ENCODE data around the gene RAB18.

Gene RAB18

GRCh38 chr10:27474741-27475140 lies 29.4 kb upstream of the RAB18 start:
- no peaks in the 10 kb centered on the region for H3K36me3 ChIP-seq (ENCODE audit: insufficient read depth)
- H4K20me1 ChIP-seq (ENCODE audit: insufficient read depth): no peaks in the 10 kb centered on the region
- H3K79me2 ChIP-seq (ENCODE audit: insufficient read depth, low read depth): no peaks in the 10 kb centered on the region
- no peak overlapping the region for H3K4me3 ChIP-seq (IDR thresholded peaks at IDR 0.05; ENCODE audit: insufficient read depth, low read depth, low read length)
- no peaks in the 10 kb centered on the region for H3K27me3 ChIP-seq (ENCODE audit: insufficient read depth, low read depth)
- H3K4me1 ChIP-seq (ENCODE audit: low read depth, poor library complexity, severe bottlenecking): no peaks in the 10 kb centered on the region
- no peak overlapping the region for H3K9ac ChIP-seq
- H3K27ac ChIP-seq: no peak overlapping the region
- TF ChIP-seq CTCF (conservative IDR thresholded peaks at IDR 0.05; ENCODE audit: low read depth, low read length): no peak
- no peak overlapping the region for H3K4me2 ChIP-seq
- H2AFZ ChIP-seq (ENCODE audit: low read depth): no peak overlapping the region

- no peaks in the 10 kb centered on the region for H3K36me3 ChIP-seq (ENCODE audit: insufficient read depth)
- no peak overlapping the region for H2AFZ ChIP-seq (ENCODE audit: low read depth)
- H4K20me1 ChIP-seq (ENCODE audit: insufficient read depth): no peaks in the 10 kb centered on the region
- H3K4me3 ChIP-seq (IDR thresholded peaks at IDR 0.05; ENCODE audit: insufficient read depth, low read depth, low read length): no peak overlapping the region
- H3K27ac ChIP-seq: no peak overlapping the region
- no peaks in the 10 kb centered on the region for H3K79me2 ChIP-seq (ENCODE audit: insufficient read depth, low read depth)
- no peak overlapping the region for H3K4me2 ChIP-seq
- no peak overlapping the region for H3K9ac ChIP-seq
- TF ChIP-seq CTCF (conservative IDR thresholded peaks at IDR 0.05; ENCODE audit: low read depth, low read length): no peak
- no peaks in the 10 kb centered on the region for H3K4me1 ChIP-seq (ENCODE audit: low read depth, poor library complexity, severe bottlenecking)
- no peaks in the 10 kb centered on the region for H3K27me3 ChIP-seq (ENCODE audit: insufficient read depth, low read depth)
Observed at GRCh38 chr10:27479016-27479415, 25.1 kb upstream of the RAB18 start.

- Histone ChIP-seq H3K4me1 (ENCODE audit: low read depth, poor library complexity, severe bottlenecking) (no peaks in the 10 kb centered on the region), H3K36me3 (ENCODE audit: insufficient read depth) (no peaks in the 10 kb centered on the region), H3K4me2 (no peak overlapping the region), H3K9ac (no peak overlapping the region), H3K27me3 (ENCODE audit: insufficient read depth, low read depth) (no peaks in the 10 kb centered on the region), H3K4me3 (IDR thresholded peaks at IDR 0.05; ENCODE audit: insufficient read depth, low read depth, low read length) (no peak overlapping the region), H2AFZ (ENCODE audit: low read depth) (no peak overlapping the region), H3K27ac (no peak overlapping the region), H4K20me1 (ENCODE audit: insufficient read depth) (no peaks in the 10 kb centered on the region), H3K79me2 (ENCODE audit: insufficient read depth, low read depth) (no peaks in the 10 kb centered on the region)
- no peak for TF ChIP-seq CTCF (conservative IDR thresholded peaks at IDR 0.05; ENCODE audit: low read depth, low read length)
Observed at GRCh38 chr10:27481486-27481885, 22.6 kb upstream of the RAB18 start.

- H3K9ac ChIP-seq: no peak overlapping the region
- no peak overlapping the region for H3K4me2 ChIP-seq
- no peak overlapping the region for H3K27ac ChIP-seq
- no peaks in the 10 kb centered on the region for H3K27me3 ChIP-seq (ENCODE audit: insufficient read depth, low read depth)
- TF ChIP-seq CTCF (conservative IDR thresholded peaks at IDR 0.05; ENCODE audit: low read depth, low read length): no peak
- H3K4me1 ChIP-seq (ENCODE audit: low read depth, poor library complexity, severe bottlenecking): no peaks in the 10 kb centered on the region
- H3K36me3 ChIP-seq (ENCODE audit: insufficient read depth): no peaks in the 10 kb centered on the region
- H2AFZ ChIP-seq (ENCODE audit: low read depth): no peak overlapping the region
- no peaks in the 10 kb centered on the region for H4K20me1 ChIP-seq (ENCODE audit: insufficient read depth)
- H3K79me2 ChIP-seq (ENCODE audit: insufficient read depth, low read depth): no peaks in the 10 kb centered on the region
- H3K4me3 ChIP-seq (IDR thresholded peaks at IDR 0.05; ENCODE audit: insufficient read depth, low read depth, low read length): no peak overlapping the region
Observed at GRCh38 chr10:27482984-27483956, 20.8 kb upstream of the RAB18 start.
